GM21528 (cell line): Measurements from ENCODE around the gene ZNF609.
"Not testable (repeated sequence)": the region's sequence is repeated elsewhere in the genome, so short reads cannot be mapped to it uniquely, and the experiment has no call there.

Experiments used
- ATAC-seq: cut with Tn5 transposase; IDR thresholded peaks from one replicate; pipeline ENCODE4 v1.9.1; 2021; ENCODE audit warnings: mild to moderate bottlenecking, moderate library complexity; ENCODE audit not compliant: unreplicated experiment, low FRiP score

Gene ZNF609

DNA sequence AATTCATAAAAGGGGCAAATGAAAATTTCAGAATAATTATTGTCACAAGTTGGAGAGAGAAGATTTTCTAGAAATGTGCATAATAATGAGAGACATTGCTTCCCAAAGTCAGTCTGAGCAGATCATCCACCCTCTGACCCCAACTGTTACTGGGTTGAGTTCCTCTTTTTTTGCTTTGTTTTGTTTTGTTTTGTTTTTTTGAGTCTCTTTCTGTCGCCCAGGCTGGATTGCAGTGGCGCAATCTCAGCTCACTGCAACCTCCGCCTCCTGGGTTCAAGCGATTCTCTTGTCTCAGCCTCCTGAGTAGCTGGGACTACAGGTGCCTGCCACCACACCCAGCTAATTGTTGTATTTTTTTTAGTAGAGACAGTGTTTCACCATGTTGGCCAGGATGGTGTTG, 179.4 kb downstream of the ZNF609 start:
- ATAC-seq, result not testable (repeated sequence)

DNA sequence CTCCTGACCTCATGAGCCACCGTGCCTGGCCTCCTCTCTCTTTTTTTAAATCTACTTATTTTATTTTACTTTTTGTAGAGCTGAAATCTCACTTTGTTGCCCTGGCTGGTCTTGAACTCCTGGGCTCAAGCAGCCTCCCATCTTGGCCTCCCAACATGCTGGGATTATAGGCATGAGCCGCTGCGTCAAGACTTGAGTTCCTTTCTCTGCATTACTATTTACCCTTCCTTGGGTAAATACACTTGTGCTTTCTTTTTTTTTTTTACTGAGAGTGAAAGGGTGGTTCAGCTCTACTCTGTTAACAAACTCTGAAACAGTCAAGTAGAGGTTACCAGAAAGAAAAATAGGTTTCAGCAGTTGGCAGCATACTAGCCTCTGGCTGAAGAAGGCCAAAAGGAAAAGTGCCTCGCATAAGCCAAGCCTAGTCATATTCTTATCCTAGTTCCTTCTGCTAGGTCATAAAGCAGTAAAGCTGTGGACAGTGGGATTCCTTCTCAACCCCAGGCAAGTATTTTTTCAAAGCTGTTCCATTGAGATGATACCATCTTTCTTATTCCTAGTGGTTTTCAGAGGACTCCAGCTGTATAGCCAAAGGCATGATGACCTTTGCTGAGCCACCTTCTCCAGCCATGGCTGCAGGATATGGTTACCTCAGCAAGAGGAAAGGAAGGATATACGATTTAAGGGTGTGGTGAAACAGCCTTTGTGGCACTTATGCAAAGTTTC, 179.9 kb downstream of the ZNF609 start:
- no peak for ATAC-seq

GRCh38 chr15:64642875-64643274, 182.5 kb downstream of the ZNF609 start:
- ATAC-seq, result no peak

DNA sequence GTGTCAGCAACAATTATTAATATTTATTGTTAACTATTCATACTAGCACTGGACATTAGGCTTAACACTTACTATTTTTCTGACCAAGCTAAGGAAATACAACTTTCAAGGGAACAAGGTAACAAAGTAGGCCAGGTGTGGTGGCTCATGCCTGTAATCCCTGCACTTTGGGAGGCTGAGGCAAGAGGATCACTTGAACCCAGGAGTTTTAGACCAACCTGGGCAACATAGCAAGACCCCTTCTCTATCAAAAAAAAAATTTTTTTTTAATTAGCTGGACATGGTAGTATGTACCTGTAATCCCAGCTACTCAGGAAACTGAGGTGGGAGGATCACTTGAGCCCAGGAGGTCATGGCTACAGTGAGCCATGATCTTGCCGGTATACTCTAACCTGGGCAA, 183.3 kb downstream of the ZNF609 start:
- no peak for ATAC-seq

GRCh38 chr15:64644811-64645210, 184.4 kb downstream of the ZNF609 start:
- ATAC-seq, result not testable (repeated sequence)

DNA sequence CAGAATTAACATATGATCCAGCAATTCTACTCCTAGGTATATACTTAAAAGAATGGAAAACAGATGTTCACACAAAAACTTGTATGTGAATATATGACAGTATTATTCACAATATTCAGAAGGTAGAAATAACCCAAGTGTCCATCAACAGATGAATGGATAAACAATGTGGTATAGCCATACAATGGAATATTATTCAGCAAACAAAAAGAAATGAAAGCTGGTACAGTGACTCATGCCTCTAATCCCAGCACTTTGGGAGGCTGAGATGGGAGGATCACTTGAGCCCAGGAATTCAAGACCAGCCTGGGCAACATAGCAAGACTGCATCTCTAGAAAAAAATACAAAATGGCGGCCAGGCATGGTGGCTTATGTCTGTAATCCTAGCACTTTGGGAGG, 185.6 kb downstream of the ZNF609 start:
- no peak for ATAC-seq

DNA sequence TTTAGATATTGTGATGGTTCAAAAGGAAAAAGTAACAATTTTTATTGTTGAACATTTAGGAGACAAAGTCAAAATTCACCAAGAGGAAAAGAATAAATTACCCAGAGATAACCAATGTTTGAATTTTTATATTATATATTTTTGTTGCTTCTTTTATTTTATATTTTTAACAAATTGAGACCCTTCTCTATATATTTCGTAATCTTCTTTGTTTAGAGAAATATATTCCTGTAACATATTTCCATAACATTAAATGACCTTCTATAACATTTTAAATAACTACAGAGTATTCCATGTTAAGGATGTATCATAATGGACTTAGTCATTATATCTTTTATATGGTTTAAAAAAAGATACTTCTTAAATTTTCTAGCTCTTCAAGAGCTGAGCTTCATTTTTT, 187.0 kb downstream of the ZNF609 start:
- no peak for ATAC-seq

GRCh38 chr15:64650552-64650951, 190.2 kb downstream of the ZNF609 start:
- no peak for ATAC-seq

GRCh38 chr15:64651601-64652191, 191.3 kb downstream of the ZNF609 start:
- peak; percentile 69 for ATAC-seq

- ATAC-seq, result no peak
Observed at GRCh38 chr15:64653757-64654156, 193.4 kb downstream of the ZNF609 start.

- ATAC-seq, result no peak
Observed at GRCh38 chr15:64656508-64656907, 196.1 kb downstream of the ZNF609 start.

DNA sequence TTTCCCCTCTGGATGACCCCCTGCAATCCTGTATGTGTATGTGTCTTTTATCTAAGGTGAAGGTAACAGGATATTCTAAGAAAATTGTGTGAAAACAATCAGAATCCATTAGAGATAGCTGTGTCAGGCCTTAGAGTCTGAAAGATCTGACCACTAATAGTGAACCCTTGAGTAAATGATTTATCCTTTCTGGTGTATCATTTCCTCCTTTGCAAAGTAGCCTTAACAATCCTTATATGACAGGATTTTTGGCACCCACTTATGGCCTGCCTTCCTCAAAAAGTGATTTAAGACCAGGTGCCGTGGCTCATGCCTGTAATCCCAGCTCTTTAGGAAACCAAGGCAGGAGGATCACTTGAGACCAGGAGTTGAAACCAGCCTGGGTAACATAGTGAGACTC, 204.8 kb downstream of the ZNF609 start:
- ATAC-seq, result no peak

- ATAC-seq, result no peak
Observed at GRCh38 chr15:64667736-64668161, 207.4 kb downstream of the ZNF609 start.

GRCh38 chr15:64673866-64674265, 213.5 kb downstream of the ZNF609 start:
- ATAC-seq, result no peak

DNA sequence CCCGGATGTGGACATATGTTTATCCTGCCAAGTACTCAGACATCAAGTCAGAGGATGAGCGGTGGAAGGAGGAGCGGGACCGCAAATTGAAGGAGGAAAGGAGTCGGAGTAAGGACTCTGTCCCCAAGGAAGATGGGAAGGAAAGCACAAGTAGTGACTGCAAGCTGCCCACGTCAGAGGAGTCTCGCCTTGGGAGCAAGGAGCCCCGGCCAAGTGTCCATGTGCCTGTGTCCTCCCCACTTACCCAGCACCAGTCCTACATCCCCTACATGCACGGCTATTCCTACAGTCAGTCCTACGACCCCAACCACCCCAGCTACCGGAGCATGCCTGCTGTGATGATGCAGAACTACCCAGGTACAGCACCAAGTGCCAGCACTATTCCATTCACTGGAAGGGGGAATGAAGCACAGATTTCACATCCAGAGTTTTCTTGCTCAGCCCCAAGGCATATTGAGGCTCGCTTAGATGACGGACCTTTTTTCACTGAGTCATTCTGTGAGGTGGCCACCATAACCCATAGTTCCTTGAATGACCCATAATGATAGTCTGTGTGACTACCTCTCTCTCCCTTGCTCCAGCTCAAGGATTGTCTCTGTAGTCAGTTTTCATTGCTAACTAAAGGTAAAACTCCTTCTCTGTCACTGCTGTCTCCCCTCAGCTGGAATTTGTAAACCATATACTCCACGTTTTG, 217.9 kb downstream of the ZNF609 start:
- ATAC-seq, result no peak

DNA sequence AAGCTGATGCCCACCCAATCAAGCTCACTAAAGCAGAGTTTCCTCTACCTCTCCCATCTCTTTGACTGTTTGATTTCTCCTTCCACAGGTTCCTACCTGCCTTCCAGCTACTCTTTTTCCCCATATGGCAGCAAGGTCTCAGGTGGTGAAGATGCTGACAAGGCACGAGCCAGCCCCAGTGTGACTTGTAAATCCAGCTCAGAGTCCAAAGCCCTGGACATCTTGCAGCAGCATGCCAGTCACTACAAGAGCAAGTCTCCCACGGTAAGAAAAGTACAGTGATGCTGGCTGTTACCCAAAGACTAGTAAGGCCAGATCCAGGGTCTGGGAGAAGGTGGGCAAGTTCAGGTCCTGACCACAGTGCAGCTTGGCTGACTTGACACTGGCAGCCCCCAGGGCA, 219.7 kb downstream of the ZNF609 start:
- ATAC-seq, result no peak

DNA sequence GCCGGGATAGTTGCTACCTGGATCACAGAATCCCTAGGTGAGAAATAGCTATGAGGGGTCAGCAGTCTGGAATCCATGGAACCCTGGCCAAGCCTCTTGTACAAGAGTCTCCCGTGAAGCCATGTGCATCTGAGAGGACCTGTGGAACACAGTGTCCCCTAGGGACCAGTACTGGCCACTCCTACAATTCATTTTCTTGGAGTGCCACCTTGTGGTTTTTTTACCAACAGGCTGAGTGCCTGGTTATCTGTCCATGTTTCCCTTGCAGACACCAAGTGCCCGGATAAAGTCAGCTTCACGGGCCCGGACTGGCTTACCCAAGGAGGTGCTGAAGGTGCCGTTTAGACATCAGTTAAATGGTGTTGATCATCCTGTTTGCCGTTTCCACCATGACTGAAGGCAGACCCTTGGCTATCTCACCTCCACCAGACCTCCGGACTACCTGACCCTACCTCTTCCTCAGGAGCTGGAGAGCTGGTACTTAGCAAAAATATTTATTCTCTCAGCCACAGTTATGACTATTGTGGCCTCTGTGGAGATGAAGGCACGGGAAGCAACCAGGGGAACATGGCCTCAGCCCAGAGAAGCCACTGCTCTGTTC, 221.1 kb downstream of the ZNF609 start:
- ATAC-seq, result no peak

DNA sequence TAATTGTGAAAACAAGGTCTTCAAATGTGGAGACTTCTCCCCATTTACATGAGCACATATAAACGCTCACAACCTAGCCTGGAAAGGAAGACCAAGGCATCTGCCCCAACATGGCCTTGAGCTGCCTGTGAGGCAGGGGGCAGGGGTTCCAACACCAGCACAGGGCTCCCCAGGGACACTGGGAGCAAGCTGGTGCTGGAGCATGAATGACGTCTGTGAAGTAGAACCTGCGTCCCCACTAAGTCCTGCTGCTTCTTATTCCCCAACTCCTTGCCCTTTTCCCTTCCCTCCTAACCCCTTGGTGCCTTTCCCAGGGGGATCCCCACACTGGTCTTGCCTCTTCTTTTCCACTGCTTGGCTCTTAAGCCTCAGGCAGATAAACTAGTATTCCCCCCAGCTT, 221.9 kb downstream of the ZNF609 start:
- no peak for ATAC-seq

GRCh38 chr15:64683378-64683777, 223.0 kb downstream of the ZNF609 start:
- no peak for ATAC-seq

GRCh38 chr15:64685230-64685888, 225.0 kb downstream of the ZNF609 start:
- ATAC-seq, result no peak
